ENCODE data around the gene ZCCHC24. TPM values are rescaled to one million over a fixed set of nuclear protein-coding genes. Genes with fewer than 3 reads are reported as not detected.

The ZCCHC24 gene
- total and polyA plus RNA-seq, 2 donors (not counting 3 experiments of a cell fraction or from before 2014, with no cell fraction given): 5.2 to 8.4 TPM

GRCh38 chr10:79438021-79438698 is 7.3 kb downstream of the ZCCHC24 start:
- intact Hi-C loops (cut with micrococcal nuclease): no loop called here
- no peaks in the 10 kb centered on the region for H3K27me3 ChIP-seq (ENCODE audit: control insufficient read depth in 2 of 2, insufficient read depth in 2 of 2, low read length in 2 of 2)

More at GRCh38 chr10:79438021-79438698, 7.3 kb downstream of the ZCCHC24 start:
- Histone ChIP-seq H3K4me2 (ENCODE audit: insufficient read depth, low read length) (no peak overlapping the region), H3K79me2 (ENCODE audit: control insufficient read depth, insufficient read depth, low read length) (no peaks in the 10 kb centered on the region), H3K27ac (ENCODE audit: insufficient read depth, low read depth, low read length) (no peak overlapping the region), H3K9ac (replicated peaks; ENCODE audit: extremely low read depth, insufficient read depth, low read length) (no peak overlapping the region), H4K20me1 (replicated peaks; ENCODE audit: control insufficient read depth, extremely low read depth, insufficient read depth, low read length) (no peaks in the 10 kb centered on the region), H3K4me3 (replicated peaks in 1 of 3; ENCODE audit: insufficient read depth in 1 of 3, low read depth in 1 of 3, low read length in 3 of 3) (no peak overlapping the region), H2AFZ (ENCODE audit: low read depth, low read length) (no peak overlapping the region), H3K9me3 (replicated peaks; ENCODE audit: control insufficient read depth, insufficient read depth, low read length) (no peaks in the 10 kb centered on the region), H3K4me1 (ENCODE audit: control insufficient read depth, extremely low read depth, insufficient read depth, low read length) (peaks cover 3% of the 10 kb centered on the region), H3K36me3 (ENCODE audit: control insufficient read depth in 2 of 2, extremely low read depth in 1 of 2, insufficient read depth in 2 of 2, low read length in 2 of 2) (no peaks in the 10 kb centered on the region), H3K9me1 (replicated peaks; ENCODE audit: control insufficient read depth, extremely low read depth, insufficient read depth, low read length) (no peaks in the 10 kb centered on the region)
- dilution Hi-C loops (cut with MboI; ENCODE audit: extremely low pct_ligation_motif_present, low sequenced_read_pairs): no loop called here
- TF ChIP-seq GATA2 (IDR thresholded peaks at IDR 0.05; ENCODE audit: insufficient read depth, insufficient read length, low read depth, low read length) (no peak), MYC (IDR thresholded peaks at IDR 0.05; ENCODE audit: low read depth, low read length) (no peak), POLR2AphosphoS5 (IDR thresholded peaks at IDR 0.05; ENCODE audit: insufficient read depth, low read depth, low read length) (no peak), JUN (IDR thresholded peaks at IDR 0.05; ENCODE audit: borderline replicate concordance, insufficient read depth, insufficient read length, low read depth) (no peak), EZH2 (IDR thresholded peaks at IDR 0.05; ENCODE audit: borderline replicate concordance, low read depth, low read length, severe bottlenecking) (no peak), FOS (IDR thresholded peaks at IDR 0.05; ENCODE audit: borderline replicate concordance, insufficient read depth, low read length) (no peak), MAX (IDR thresholded peaks at IDR 0.05; ENCODE audit: insufficient read depth, insufficient read length) (no peak), CTCF (IDR thresholded peaks at IDR 0.05; ENCODE audit: extremely low read depth in 1 of 2, insufficient read depth in 1 of 2, low read depth in 1 of 2, low read length in 2 of 2) (no peak), POLR2A (IDR thresholded peaks at IDR 0.05; ENCODE audit: low read depth, low read length) (no peak)
- FAIRE-seq (no peak), DNase-seq (ENCODE audit: low read depth, low spot score) (no peak)
- POLR2A ChIA-PET: no interaction called here
- CTCF ChIA-PET: interaction anchor here (2.1 kb wide), 1 partner anchor 63 kb away, joined by 13 read pairs; no protein-coding TSS in a partner anchor
- BruUV-seq (replicated peaks): no TSS peak

Data from endothelial cell of umbilical vein (primary cell).